Esophagus muscularis mucosa (tissue), 3 donors: ENCODE measurements around the gene KIF18B.

Experiments
- POLR2AphosphoS5 ChIP-seq, 2 donors: sonication (generic); formaldehyde crosslinking; IDR thresholded peaks; one replicate each; pipeline ENCODE4 v1.6.1; 2017; ENCODE audit warnings: antibody characterized with exemption in 2 of 2
- TF ChIP-seq, protein P1 (sequence below), 3 experiments: fragments of 200-600 bp in 2 of 3; fragments of 450-650 bp in 1 of 3; sonication (generic) in 2 of 3; IDR thresholded peaks; one replicate each; pipeline ENCODE4 v1.5.1; 2017 to 2019; ENCODE audit warnings: antibody characterized with exemption in 3 of 3, mild to moderate bottlenecking in 2 of 3, moderate library complexity in 1 of 3

DNA sequence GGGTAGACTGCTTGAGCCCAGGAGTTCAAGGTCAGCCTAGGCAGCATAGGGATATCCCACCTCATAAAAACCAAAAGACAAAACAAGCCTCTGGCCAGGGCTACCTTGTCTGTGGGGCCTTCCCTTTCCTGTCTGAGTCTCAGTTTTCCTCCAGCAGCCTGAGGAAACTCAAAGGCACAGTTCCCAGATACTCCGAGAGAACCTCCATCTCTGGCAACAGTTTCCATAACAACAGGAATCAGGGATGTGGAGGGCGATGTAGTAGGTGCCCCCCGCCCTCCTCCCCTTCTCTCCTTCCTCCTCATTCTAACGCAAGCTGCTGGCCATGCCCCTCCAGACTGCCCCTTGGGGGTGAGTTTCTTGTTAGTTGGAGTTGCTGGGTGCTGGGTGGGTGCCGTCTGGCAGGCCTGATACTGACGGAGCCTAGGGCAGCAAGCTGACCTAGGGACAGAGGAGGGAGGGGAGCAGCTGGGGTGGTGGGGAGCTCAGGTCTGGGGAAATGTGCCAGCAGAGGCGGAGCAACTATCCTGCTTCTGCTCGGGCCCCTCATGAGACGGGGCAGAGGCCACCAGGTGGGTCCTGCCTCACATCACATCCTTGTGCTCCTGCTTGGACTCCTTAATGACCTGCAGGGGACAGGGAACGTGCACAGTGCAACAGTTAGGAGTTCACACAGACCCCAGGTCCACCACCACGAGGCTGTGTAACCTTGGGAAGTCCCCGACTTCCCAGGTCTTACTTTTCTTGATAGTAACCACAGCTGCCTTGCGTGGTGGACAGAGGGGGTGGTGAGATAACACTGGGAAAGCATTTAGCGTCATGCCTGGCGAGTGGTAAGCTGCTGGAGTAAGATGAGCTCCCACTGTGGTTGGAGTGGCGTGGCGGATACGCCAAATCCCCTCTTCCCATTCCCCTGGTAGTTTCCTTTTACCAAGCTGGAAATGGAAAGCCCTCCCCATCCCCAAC, 40.5 kb downstream of the KIF18B start:
- TF ChIP-seq, protein P1, sequence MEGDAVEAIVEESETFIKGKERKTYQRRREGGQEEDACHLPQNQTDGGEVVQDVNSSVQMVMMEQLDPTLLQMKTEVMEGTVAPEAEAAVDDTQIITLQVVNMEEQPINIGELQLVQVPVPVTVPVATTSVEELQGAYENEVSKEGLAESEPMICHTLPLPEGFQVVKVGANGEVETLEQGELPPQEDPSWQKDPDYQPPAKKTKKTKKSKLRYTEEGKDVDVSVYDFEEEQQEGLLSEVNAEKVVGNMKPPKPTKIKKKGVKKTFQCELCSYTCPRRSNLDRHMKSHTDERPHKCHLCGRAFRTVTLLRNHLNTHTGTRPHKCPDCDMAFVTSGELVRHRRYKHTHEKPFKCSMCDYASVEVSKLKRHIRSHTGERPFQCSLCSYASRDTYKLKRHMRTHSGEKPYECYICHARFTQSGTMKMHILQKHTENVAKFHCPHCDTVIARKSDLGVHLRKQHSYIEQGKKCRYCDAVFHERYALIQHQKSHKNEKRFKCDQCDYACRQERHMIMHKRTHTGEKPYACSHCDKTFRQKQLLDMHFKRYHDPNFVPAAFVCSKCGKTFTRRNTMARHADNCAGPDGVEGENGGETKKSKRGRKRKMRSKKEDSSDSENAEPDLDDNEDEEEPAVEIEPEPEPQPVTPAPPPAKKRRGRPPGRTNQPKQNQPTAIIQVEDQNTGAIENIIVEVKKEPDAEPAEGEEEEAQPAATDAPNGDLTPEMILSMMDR (IDR thresholded peaks at IDR 0.05): no peak
- TF ChIP-seq POLR2AphosphoS5 (IDR thresholded peaks at IDR 0.05): no peak
